IPS-15b (cell line): ENCODE results near the gene WDR27.
"Not testable (repeated sequence)": the region's sequence is repeated elsewhere in the genome, so short reads cannot be mapped to it uniquely, and the experiment has no call there.

ENCODE experiments used
- H3K27me3 ChIP-seq: one replicate; pipeline ENCODE4 v1.6.1; 2013; ENCODE audit warnings: low read length; ENCODE audit not compliant: control insufficient read depth, insufficient read depth
- H3K36me3 ChIP-seq: one replicate; pipeline ENCODE4 v1.6.1; 2013; ENCODE audit warnings: low read length; ENCODE audit not compliant: control insufficient read depth, insufficient read depth
- H3K4me1 ChIP-seq: one replicate; pipeline ENCODE4 v1.6.1; 2013; ENCODE audit warnings: mild to moderate bottlenecking, low read length; ENCODE audit not compliant: control insufficient read depth, insufficient read depth
- H3K4me3 ChIP-seq: one replicate; pipeline ENCODE4 v1.5.1; 2013; ENCODE audit warnings: low read depth, low read length
- H3K9ac ChIP-seq: one replicate; pipeline ENCODE4 v1.6.1; 2013; ENCODE audit warnings: low read depth, mild to moderate bottlenecking, low read length
- H3K9me3 ChIP-seq: one replicate; pipeline ENCODE4 v1.6.1; 2013; ENCODE audit warnings: mild to moderate bottlenecking, low read length; ENCODE audit not compliant: control insufficient read depth, insufficient read depth

The WDR27 gene

DNA sequence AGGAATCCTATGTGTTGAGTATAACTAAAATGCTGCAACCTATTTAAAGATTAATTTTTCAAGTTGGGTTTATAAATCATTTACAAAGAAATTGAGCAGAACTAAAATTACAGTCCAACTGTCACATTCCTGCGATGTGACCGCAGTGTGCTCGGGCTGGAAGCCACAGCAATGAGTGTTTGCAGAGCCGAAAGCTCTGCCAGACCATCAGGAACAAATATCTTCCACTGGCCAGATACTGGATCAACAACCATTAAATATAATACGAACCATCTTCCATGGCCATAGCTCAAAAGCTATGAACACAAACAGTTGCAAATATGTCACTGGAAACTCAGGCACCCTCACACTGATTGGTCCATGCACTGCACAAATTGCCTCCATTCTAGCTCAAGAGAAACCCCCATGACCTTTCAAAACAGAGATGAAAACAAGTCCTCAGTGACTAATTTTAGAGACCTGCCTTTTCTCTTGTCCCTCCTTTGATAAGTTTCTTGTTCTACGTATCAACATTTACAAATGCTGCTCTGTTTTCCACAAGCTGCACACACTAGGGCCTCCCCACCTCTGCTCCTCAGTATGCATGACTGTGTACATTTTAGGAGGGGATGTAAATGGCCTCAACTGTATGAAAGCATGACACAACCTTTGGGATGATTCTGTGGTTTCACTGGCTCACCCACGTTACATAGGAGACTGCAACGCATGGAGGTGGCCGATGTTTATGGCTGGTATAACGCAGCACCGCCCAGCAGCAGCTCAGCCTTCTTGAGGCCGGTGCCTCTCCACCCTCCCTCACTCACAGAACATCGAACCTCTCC lies 171.7 kb downstream of the WDR27 start:
- no peak overlapping the region for H3K9ac ChIP-seq
- no peaks in the 10 kb centered on the region for H3K4me1 ChIP-seq

DNA sequence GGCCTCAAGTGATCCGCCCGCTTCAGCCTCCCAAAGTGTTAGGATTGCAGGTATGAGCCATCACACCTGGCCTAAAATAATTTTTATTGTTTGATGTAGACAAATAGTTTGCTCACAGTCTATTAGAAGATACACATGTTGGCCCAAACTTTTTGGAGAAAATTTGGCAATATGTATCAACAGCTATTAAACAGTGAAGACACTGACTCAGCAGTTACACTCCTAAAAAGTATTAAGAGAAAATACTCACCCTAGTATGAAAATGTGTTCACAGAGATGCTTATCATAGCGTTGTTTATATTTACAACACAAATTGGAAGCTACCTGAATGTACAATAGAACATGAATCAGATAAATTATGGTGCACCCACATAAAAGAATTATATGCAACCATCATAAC lies 173.1 kb downstream of the WDR27 start:
- H3K27me3 ChIP-seq: no peaks in the 10 kb centered on the region
- no peaks in the 10 kb centered on the region for H3K4me1 ChIP-seq
- no peak overlapping the region for H3K4me3 ChIP-seq
- H3K9me3 ChIP-seq: no peaks in the 10 kb centered on the region
- H3K36me3 ChIP-seq: no peaks in the 10 kb centered on the region
- H3K9ac ChIP-seq: no peak overlapping the region

More for the DNA sequence above, 171.7 kb downstream of the WDR27 start:
- Histone ChIP-seq H3K4me3 (no peak overlapping the region), H3K27me3 (no peaks in the 10 kb centered on the region), H3K9me3 (no peaks in the 10 kb centered on the region), H3K36me3 (no peaks in the 10 kb centered on the region)

DNA sequence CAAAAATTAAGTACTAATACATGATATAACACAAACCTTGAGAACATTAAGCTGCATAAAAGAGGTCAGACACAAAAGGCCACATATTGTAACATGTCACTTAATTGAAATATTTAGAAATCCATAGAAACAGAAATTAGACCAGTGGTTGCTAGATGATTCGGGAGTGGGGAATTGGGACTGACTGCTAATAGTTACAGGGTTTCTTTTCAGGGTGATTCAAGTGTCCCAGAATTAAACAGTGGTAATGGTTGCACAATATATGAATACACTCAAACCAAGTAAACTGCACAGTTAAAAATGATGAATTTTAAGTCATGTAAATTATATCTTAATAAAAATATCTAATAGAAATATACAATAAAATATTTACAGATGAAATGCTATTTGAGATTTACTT lies 174.5 kb downstream of the WDR27 start:
- Histone ChIP-seq H3K4me3 (no peak overlapping the region), H3K27me3 (no peaks in the 10 kb centered on the region), H3K36me3 (no peaks in the 10 kb centered on the region), H3K9ac (no peak overlapping the region), H3K9me3 (no peaks in the 10 kb centered on the region), H3K4me1 (no peaks in the 10 kb centered on the region)

- H3K4me1 ChIP-seq: no peaks in the 10 kb centered on the region
- H3K9ac ChIP-seq: no peak overlapping the region
- no peaks in the 10 kb centered on the region for H3K36me3 ChIP-seq
Observed at GRCh38 chr6:169521825-169522224, 180.0 kb downstream of the WDR27 start.

DNA sequence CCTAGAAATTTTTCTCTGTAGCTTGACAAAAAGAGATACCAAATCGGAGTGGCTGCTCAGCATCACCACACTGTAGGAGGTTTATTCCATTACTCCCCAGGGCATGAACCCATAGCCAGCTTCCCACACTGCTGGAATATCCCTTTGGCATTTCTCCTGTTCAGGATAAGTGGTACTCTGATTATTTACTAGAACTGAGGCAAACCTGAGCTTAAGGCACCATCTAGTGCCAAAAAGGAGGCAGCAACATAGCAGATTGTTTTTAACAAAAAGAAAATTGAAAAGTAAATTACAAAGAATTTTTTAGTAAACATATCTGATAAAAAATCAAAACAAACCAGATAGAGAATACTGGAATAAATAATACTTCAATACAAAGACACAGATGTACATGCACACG lies 181.7 kb downstream of the WDR27 start:
- Histone ChIP-seq H3K27me3 (no peaks in the 10 kb centered on the region), H3K36me3 (no peaks in the 10 kb centered on the region), H3K9ac (no peak overlapping the region), H3K4me3 (no peak overlapping the region), H3K4me1 (no peaks in the 10 kb centered on the region), H3K9me3 (peaks cover 9% of the 10 kb centered on the region)

More at GRCh38 chr6:169521825-169522224, 180.0 kb downstream of the WDR27 start:
- Histone ChIP-seq H3K27me3 (no peaks in the 10 kb centered on the region), H3K4me3 (no peak overlapping the region), H3K9me3 (peaks cover 9% of the 10 kb centered on the region)

GRCh38 chr6:169518451-169518850 lies 183.4 kb downstream of the WDR27 start:
- no peaks in the 10 kb centered on the region for H3K36me3 ChIP-seq
- peaks cover 9% of the 10 kb centered on the region for H3K9me3 ChIP-seq
- H3K4me1 ChIP-seq: no peaks in the 10 kb centered on the region
- H3K4me3 ChIP-seq: no peak overlapping the region
- no peak overlapping the region for H3K9ac ChIP-seq
- H3K27me3 ChIP-seq: no peaks in the 10 kb centered on the region

- H3K9me3 ChIP-seq: peaks cover 7% of the 10 kb centered on the region
Observed at GRCh38 chr6:169513478-169514193, 188.2 kb downstream of the WDR27 start.

GRCh38 chr6:169511785-169512184 lies 190.0 kb downstream of the WDR27 start:
- not testable (repeated sequence) for H3K4me1 ChIP-seq, H3K27me3 ChIP-seq, H3K36me3 ChIP-seq, H3K9ac ChIP-seq, H3K4me3 ChIP-seq, H3K9me3 ChIP-seq

More at GRCh38 chr6:169513478-169514193, 188.2 kb downstream of the WDR27 start:
- no peak overlapping the region for H3K4me3 ChIP-seq
- no peak overlapping the region for H3K9ac ChIP-seq
- no peaks in the 10 kb centered on the region for H3K27me3 ChIP-seq
- no peaks in the 10 kb centered on the region for H3K36me3 ChIP-seq
- H3K4me1 ChIP-seq: no peaks in the 10 kb centered on the region

DNA sequence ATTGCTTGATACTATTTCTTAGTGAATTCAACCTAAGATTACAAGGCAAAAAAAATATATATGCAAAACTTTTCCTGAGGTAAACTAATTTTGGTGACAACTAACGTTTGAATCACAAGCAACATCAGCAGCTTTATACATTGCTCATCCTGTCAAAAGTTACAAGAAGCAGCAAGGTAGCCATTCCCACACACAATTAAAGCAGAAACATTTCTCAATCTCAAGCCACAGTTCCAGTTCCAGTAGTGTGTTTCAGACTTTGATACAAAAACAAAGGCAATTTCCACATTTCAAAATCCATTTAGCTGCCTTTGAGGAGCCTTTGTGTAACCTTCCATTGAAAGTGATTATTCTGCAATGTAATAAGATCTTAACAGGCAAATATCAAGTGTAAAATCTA lies 191.0 kb downstream of the WDR27 start:
- H3K4me1 ChIP-seq: no peaks in the 10 kb centered on the region
- no peak overlapping the region for H3K9ac ChIP-seq
- no peaks in the 10 kb centered on the region for H3K27me3 ChIP-seq
- no peaks in the 10 kb centered on the region for H3K9me3 ChIP-seq
- no peak overlapping the region for H3K4me3 ChIP-seq
- H3K36me3 ChIP-seq: no peaks in the 10 kb centered on the region

- Histone ChIP-seq H3K9ac (no peak overlapping the region), H3K36me3 (no peaks in the 10 kb centered on the region), H3K4me3 (no peak overlapping the region), H3K4me1 (no peaks in the 10 kb centered on the region), H3K27me3 (no peaks in the 10 kb centered on the region), H3K9me3 (no peaks in the 10 kb centered on the region)
Observed at GRCh38 chr6:169508452-169508851, 193.4 kb downstream of the WDR27 start.

- Histone ChIP-seq H3K9ac (no peak overlapping the region), H3K4me1 (no peaks in the 10 kb centered on the region), H3K4me3 (no peak overlapping the region), H3K36me3 (no peaks in the 10 kb centered on the region), H3K9me3 (no peaks in the 10 kb centered on the region), H3K27me3 (no peaks in the 10 kb centered on the region)
Observed at GRCh38 chr6:169503422-169504152, 198.2 kb downstream of the WDR27 start.
